ENCODE measurements around the gene MET.
"Not testable (repeated sequence)": the region's sequence is repeated elsewhere in the genome, so short reads cannot be mapped to it uniquely, and the experiment has no call there.

MET gene

GRCh38 chr7:116728413-116728812, 56.4 kb downstream of the MET start:
- DNase-seq: no peak

DNA sequence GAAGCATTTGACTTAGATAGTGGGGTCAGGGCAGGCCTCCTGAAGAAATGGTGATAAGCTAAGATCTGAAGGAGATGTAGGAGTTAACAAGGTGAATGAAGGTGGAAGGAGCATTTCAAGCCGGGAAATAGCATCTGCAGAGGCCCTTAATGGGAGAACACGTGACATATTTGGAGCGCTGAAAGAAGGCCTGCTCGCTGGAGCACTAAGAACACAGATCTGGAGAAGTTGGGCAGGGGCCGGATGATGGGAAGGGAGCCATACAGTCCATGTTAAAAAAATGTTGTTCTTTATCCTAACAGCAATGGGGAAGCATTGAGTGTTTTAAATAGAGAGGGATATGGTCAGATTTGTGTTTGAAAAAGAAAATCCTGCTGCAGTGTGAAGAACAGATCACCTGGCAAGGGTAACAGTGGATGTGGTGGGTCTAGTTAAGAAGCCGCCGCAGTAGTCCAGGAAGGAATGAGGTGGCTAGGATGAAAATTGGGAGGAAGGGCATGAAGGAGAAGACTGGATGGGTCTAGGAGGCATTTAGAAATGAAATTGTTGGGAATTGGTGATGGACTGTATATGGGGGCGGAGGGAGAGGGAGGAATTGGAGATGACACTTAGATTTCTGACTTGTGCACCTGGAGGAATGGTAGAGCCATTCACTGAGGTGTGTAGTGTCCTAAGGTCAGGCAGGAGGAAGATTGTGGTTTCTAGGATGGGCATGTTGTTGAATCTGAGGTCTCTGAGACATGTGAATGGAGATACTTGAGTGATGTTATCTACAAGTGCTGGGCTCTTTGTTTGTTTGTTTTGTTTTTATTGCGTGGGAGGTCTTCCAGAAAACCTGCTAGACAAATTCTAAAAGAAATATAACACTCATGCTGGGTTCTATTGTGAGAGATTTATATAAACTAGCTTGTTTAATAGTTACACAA, 58.4 kb downstream of the MET start:
- DNase-seq: no peak

DNA sequence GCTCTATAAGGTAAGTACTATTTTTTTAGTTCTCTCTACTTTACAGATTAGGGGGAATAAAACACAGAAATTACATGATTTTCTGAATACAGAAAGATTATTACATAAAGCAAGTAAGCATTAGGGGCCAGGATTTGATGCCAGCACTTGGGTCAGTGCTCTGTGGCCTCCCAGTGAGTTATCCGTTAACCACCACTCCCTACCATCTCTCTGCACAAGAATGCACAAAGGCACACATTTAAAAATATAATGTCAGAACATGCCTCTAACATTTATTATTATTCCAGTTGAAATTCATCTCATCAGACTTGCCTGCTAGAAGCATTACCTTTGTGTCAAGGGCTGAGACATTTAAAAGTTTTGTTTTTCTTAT, 59.0 kb downstream of the MET start:
- DNase-seq: no peak

GRCh38 chr7:116731445-116732335, 59.7 kb downstream of the MET start:
- no peak for DNase-seq

DNA sequence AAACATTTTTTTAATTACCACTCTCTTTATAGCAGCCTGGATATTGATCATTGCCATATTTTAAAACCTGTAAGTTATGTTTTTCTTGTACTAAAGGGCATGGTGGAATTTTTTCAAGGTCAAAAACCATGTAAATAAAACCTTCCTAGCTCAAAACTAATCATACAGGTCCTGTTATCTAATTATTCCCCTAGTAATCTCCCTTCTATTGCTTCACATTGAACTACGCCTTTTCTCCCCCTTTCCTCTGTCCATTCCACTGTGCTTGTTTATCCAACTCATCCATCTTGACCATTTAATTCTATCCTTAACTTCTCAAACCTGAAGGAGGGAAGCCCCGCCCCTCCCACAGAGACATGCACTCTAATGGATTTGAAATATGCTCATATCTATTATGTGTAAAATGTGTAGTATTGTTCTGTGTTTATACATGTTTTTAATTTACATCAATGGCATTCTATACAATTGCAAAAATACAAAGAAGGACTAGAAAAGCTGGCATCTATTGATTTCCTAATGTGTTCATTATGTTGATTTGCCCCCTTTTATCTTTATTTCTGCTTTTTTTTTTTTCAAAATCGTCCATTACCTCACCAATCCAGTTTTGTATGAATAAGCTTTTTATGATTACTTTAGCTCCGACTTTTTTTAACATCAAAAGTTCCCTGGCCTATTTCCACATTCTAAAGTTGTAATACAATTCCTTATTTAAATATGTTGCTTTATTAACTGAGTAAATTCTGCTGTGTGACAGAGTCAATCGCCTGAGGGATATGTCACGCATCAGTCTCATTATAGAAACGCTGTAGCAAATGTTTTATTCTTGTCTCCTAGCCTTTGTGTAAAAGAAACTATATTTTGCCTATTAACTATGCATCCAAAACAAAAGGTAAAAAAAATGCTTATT, 61.0 kb downstream of the MET start:
- DNase-seq: no peak

- peak in 1 of 2 experiments; percentile 6 for DNase-seq
Measured at GRCh38 chr7:116733924-116734580, 62.1 kb downstream of the MET start.

- no peak for DNase-seq
Measured at GRCh38 chr7:116734710-116735109, 62.7 kb downstream of the MET start.

- DNase-seq: no peak
Measured at GRCh38 chr7:116736927-116737715, 65.1 kb downstream of the MET start.

GRCh38 chr7:116738378-116738777, 66.4 kb downstream of the MET start:
- no peak for DNase-seq

DNA sequence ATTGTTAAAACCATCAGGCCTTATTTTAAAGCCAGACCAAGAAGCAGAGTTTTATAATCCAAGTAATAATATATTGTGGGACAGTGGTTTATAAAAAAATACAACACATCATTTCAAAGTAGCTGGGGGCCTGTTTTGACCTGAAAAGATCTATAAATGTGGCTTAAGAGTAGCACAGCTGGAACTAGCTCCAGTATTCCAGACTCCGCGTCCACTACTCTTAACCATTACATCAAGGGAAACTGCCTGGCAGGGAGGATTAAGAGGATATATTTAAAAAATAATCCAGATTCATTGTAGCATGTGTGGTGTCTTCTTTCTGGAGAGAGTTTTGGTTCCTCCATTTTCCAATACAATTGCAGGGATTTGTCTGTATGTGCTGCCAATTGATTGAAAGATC, 67.3 kb downstream of the MET start:
- no peak for DNase-seq

GRCh38 chr7:116740231-116740630, 68.2 kb downstream of the MET start:
- no peak for DNase-seq

DNA sequence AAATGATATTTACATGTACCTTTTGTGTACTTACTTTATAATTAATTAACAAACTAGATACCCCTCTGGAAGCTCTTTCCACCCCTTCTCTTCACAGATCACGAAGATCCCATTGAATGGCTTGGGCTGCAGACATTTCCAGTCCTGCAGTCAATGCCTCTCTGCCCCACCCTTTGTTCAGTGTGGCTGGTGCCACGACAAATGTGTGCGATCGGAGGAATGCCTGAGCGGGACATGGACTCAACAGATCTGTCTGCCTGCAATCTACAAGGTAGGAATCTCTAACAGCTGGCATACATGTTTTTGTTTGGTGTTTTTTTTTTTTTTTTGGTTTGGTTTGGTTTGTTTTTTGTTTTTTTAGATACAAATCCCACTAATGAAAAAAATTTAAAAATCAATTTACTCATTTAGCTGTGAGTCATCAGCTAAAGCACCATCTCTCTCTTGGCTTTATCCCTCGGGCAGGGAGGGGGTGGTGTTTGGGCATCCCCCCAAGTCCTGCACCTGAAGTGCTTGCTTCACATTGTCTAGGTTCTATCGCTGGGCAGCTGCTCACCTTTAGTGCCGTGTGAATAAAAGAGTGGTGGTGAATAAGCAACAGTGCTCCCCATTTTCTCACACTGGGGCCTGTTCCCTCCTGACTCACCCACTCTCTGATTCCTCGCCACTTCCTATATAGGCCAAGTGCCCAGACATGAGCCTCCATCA, 68.9 kb downstream of the MET start:
- no peak for DNase-seq

DNA sequence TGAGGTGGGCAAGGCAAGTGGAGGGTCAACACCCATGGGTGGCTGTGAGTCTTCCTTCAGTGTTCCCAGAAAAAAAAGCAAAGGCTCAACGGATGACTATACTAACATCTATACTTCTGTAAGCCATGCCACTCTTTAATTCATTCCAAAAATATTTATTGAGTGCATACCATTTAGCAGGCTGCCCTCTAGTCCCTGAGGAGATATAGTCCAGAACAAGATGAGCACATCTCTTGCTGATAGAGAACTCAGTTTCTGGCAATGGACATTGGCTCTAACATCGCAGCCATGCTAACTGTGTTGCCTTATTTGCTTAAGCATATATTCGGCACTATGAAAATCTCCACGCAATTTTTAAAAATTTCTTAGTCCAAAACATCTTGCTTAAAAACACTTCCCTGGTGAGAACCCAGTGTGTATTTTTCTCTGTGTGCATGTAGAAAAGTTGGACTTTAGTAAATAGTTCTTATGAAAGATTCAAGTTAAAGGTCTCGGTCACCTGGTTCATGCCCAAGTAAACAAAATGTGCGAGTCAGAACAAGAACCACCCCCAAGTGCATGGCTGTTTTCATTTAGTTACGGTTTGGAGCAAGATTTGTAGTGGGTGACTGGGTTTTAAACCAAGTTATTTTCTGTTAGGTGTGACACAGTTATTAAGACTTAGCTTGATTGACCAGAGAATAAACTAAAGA, 69.8 kb downstream of the MET start:
- DNase-seq: no peak

GRCh38 chr7:116742641-116743040, 70.6 kb downstream of the MET start:
- DNase-seq: no peak

GRCh38 chr7:116743835-116744234, 71.8 kb downstream of the MET start:
- not testable (repeated sequence) for DNase-seq

- DNase-seq: not testable (repeated sequence)
Measured at GRCh38 chr7:116746388-116746787, 74.4 kb downstream of the MET start.

DNA sequence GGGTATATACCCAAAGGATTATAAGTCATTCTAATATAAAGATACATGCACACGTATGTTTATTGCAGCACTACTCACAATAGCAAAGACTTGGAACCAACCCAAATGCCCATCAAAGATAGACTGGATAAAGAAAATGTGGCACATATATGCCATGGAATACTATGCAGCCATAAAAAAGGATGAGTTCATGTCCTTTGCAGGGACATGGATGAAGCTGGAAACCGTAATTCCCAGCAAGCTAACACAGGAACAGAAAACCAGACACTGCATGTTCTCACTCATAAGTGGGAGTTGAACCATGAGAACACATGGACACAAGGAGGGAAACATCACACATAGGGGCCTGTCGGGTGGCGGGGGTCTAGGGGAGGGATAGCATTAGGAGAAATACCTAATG, 79.1 kb downstream of the MET start:
- DNase-seq: not testable (repeated sequence)

DNA sequence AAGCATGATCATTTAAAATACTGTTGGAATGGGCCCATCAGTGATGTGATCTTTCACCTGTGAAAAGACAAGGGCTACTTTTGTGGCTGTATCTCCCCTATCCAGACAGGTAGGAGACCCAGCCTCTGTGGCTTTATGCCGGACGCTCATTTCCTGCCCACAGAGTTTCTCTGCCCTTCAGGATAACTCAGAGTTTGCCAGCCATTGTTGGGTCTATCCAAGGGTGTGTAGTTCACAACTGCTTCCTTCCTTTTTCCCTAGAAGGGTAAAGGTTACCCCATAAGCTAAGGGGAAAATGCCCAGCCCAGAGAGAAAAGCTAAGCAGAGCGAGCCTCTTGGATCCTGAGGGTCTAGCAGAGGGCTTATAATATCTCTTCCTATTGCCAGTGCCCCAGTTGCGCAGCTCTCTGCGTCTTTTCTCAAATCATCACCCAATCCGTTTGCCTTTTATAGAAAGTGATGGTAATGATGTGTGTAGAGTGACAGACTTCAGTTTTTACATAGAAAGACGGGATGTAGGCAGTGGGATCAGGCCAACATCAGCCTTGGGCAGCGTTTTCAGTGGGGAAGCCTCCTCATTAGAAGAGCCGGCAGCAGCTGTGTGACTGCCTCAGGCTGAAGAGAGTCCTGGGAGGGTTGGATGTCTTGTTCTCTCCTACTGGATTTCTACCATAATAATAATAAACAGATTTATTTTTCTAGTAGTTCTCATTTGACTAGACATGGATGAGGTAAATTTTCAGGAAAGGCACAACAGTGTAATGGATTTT, 80.5 kb downstream of the MET start:
- no peak for DNase-seq

- DNase-seq: no peak
Measured at GRCh38 chr7:116753130-116753529, 81.1 kb downstream of the MET start.

Measured in Kasumi-1 (cell line).